Loucy (cell line): ENCODE data around the gene COIL.
A peak's percentile ranks its signal among the peaks of the same experiment; 100 is the strongest.

Experiments
- H2AFZ ChIP-seq: fragments of 200-600 bp; sonication (generic); 2 replicates; pipeline ENCODE4 v1.6.0; 2016; ENCODE audit warnings: antibody characterized with exemption, mild to moderate bottlenecking, low read length, moderate library complexity
- H3F3A ChIP-seq: fragments of 200-600 bp; 2 replicates; pipeline ENCODE4 v1.6.0; 2016; ENCODE audit warnings: antibody characterized with exemption, low read depth, mild to moderate bottlenecking
- H3K27me3 ChIP-seq: fragments of 200-600 bp; sonication (generic); 2 replicates; pipeline ENCODE4 v1.6.1; 2014; ENCODE audit warnings: low read length, mild to moderate bottlenecking; ENCODE audit not compliant: insufficient read depth, poor library complexity, severe bottlenecking
- H3K36me3 ChIP-seq: fragments of 200-600 bp; sonication (generic); 2 replicates; pipeline ENCODE4 v1.6.1; 2016; ENCODE audit warnings: low read length; ENCODE audit not compliant: insufficient read depth
- H3K4me1 ChIP-seq: fragments of 200-600 bp; sonication (generic); 2 replicates; pipeline ENCODE4 v1.5.1; 2014; ENCODE audit warnings: low read length, mild to moderate bottlenecking; ENCODE audit not compliant: insufficient read depth, poor library complexity, severe bottlenecking
- H3K4me2 ChIP-seq: fragments of 200-600 bp; sonication (generic); 2 replicates; pipeline ENCODE4 v1.6.0; 2014; ENCODE audit warnings: antibody characterized with exemption, low read length, low read depth, mild to moderate bottlenecking; ENCODE audit not compliant: poor library complexity, severe bottlenecking
- H3K4me3 ChIP-seq: fragments of 200-600 bp; sonication (generic); 2 replicates; pipeline ENCODE4 v1.5.1; 2014; ENCODE audit warnings: low read length, mild to moderate bottlenecking, mixed read lengths; ENCODE audit not compliant: poor library complexity, severe bottlenecking
- H3K79me2 ChIP-seq: fragments of 200-600 bp; sonication (generic); 2 replicates; pipeline ENCODE4 v1.6.1; 2014; ENCODE audit warnings: low read length; ENCODE audit not compliant: insufficient read depth
- H3K9ac ChIP-seq: fragments of 200-600 bp; sonication (generic); 2 replicates; pipeline ENCODE4 v1.6.0; 2014; ENCODE audit warnings: mild to moderate bottlenecking, low read depth, low read length, moderate library complexity; ENCODE audit not compliant: poor library complexity, severe bottlenecking
- H3K9me2 ChIP-seq: fragments of 200-600 bp; sonication (generic); replicated peaks from 2 replicates; pipeline ENCODE4 v1.6.1; 2016; ENCODE audit warnings: low read depth, low read length, mixed read lengths
- H3K9me3 ChIP-seq: fragments of 200-600 bp; sonication (generic); 2 replicates; pipeline ENCODE4 v1.6.1; 2014; ENCODE audit warnings: mild to moderate bottlenecking, antibody characterized with exemption, low read length, low read depth; ENCODE audit not compliant: insufficient read depth
- H4K20me1 ChIP-seq: fragments of 200-600 bp; sonication (generic); 2 replicates; pipeline ENCODE4 v1.6.0; 2014; ENCODE audit warnings: antibody characterized with exemption, low read length, mild to moderate bottlenecking; ENCODE audit not compliant: insufficient read depth, poor library complexity, severe bottlenecking
- EZH2phosphoT487 ChIP-seq: fragments of 200-600 bp; IDR thresholded peaks from 2 replicates; pipeline ENCODE4 v1.6.1; 2018; ENCODE audit warnings: antibody characterized with exemption, mild to moderate bottlenecking, moderate library complexity, borderline replicate concordance
- TF ChIP-seq, protein P1 (sequence below): fragments of 200-600 bp; sonication (generic); conservative IDR thresholded peaks from 2 replicates; pipeline ENCODE4 v1.5.1; 2014; ENCODE audit warnings: mild to moderate bottlenecking, antibody characterized with exemption, low read length

COIL gene

DNA sequence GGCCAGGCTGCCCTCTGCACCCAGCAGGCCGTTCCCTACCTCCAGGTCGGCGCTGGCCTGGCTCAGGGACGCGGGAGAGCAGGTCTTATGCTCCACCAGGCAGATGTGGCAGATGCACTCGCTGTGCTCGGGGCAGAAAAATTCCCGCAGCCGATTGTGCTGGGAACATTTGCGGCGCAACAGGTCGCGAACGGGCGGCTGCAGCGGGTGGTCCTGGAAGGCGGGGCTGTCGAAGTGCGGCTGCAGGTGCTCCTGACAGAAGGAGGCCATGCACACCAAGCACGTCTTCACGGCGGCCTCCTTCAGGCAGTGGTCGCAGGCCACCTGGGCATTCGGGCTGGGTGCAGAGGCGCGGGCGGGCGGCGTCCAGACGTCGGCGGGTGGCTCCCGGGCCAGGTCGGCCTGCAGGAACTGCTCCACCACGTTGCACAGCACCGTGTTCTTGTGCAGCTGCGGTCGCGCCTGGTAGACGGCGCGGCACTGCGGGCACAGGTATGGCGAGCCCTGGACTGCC is 47.4 kb downstream of the COIL start:
- TF ChIP-seq, protein P1, sequence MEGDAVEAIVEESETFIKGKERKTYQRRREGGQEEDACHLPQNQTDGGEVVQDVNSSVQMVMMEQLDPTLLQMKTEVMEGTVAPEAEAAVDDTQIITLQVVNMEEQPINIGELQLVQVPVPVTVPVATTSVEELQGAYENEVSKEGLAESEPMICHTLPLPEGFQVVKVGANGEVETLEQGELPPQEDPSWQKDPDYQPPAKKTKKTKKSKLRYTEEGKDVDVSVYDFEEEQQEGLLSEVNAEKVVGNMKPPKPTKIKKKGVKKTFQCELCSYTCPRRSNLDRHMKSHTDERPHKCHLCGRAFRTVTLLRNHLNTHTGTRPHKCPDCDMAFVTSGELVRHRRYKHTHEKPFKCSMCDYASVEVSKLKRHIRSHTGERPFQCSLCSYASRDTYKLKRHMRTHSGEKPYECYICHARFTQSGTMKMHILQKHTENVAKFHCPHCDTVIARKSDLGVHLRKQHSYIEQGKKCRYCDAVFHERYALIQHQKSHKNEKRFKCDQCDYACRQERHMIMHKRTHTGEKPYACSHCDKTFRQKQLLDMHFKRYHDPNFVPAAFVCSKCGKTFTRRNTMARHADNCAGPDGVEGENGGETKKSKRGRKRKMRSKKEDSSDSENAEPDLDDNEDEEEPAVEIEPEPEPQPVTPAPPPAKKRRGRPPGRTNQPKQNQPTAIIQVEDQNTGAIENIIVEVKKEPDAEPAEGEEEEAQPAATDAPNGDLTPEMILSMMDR = no peak
- H4K20me1 ChIP-seq = peaks cover 42% of the 10 kb centered on the region
- peak overlapping the region; percentile 95 for H3K4me2 ChIP-seq
- H3K27me3 ChIP-seq = no peaks in the 10 kb centered on the region
- no peaks in the 10 kb centered on the region for H3K9me3 ChIP-seq
- peak overlapping the region; percentile 96 for H2AFZ ChIP-seq
- H3K79me2 ChIP-seq = peaks cover 68% of the 10 kb centered on the region
- peak overlapping the region; percentile 88 for H3K9ac ChIP-seq
- peaks cover 46% of the 10 kb centered on the region for H3K4me1 ChIP-seq
- peaks cover 3% of the 10 kb centered on the region; the same call in 1 of the 2 replicates for H3K36me3 ChIP-seq
- peak overlapping the region; percentile 94 for H3K4me3 ChIP-seq
- no peaks in the 10 kb centered on the region for H3K9me2 ChIP-seq
- H3F3A ChIP-seq = no peaks in the 10 kb centered on the region

DNA sequence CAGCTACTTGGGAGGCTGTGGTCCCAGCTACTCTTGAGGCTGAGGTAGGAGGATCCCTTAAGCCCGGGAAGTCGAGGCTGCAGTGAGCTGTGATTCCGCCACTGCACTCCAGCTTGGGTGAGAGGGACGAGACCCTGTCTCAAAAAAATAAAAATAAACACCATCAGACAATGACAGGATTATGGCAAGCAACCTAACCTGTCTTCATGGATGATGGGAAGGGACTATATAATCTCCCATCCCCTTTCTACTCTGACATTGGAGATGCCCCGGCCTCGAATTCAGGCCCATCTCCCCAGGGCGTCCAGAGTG is 47.9 kb downstream of the COIL start:
- H3K79me2 ChIP-seq = peaks cover 72% of the 10 kb centered on the region
- H3K4me2 ChIP-seq = peak overlapping the region; percentile 95
- H3K27me3 ChIP-seq = no peaks in the 10 kb centered on the region
- H3K9me2 ChIP-seq = no peaks in the 10 kb centered on the region
- H2AFZ ChIP-seq = peak overlapping the region; percentile 96; the same call in 1 of the 2 replicates
- H4K20me1 ChIP-seq = peaks cover 46% of the 10 kb centered on the region
- H3F3A ChIP-seq = no peaks in the 10 kb centered on the region
- peak overlapping the region; percentile 88 for H3K9ac ChIP-seq
- H3K36me3 ChIP-seq = peaks cover 7% of the 10 kb centered on the region; the same call in 1 of the 2 replicates
- peak overlapping the region; percentile 94 for H3K4me3 ChIP-seq
- TF ChIP-seq, protein P1 = no peak
- TF ChIP-seq EZH2phosphoT487 = no peak
- H3K9me3 ChIP-seq = no peaks in the 10 kb centered on the region
- H3K4me1 ChIP-seq = peaks cover 51% of the 10 kb centered on the region

DNA sequence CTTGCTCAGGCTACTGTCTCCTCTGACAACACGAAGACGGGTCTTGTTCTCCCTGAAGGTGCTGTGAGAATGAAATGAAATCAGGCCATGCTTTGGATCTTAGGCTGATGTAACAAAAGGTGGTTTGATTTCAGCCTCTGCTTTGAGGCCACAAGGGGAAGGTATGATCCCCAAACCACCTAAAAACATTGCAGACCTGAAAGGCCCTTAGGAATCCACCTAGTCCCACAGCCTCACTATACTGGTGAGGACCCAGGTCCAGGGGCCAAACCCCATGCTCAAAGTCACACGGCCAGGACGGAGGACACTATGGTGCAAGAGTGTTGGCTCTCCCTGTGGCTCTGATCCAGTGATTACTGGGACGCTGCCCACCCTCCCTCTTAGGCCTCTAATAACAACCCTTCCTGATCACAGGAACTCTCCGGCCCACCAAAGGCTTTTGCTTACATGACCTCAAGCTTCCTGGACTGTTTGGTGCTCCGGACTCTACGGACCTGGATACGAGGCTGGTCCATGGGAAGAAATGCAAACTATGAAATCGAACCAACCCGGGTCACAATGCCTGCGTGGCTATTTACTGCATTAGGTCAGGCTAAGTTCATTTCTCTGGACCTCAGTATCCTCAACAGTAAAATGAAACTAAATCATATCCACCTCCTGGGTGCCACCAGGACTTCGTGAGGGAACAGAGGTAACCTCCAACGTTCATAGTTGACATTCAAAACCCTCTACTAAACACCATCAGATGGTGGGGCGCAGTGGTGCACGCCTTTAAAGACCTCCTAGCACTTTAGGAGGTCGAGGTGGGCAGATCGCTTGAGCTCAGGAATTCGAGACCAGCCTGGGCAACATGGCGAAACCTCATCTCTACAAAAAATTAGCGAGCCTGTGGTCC is 48.5 kb downstream of the COIL start:
- Histone ChIP-seq H3K9me2 (no peaks in the 10 kb centered on the region), H3K79me2 (peaks cover 79% of the 10 kb centered on the region), H3K27me3 (no peaks in the 10 kb centered on the region), H3K4me3 (peak overlapping the region; percentile 94), H3K4me2 (peak overlapping the region; percentile 95), H2AFZ (no peak overlapping the region), H3K9ac (peak overlapping the region; percentile 88), H3K9me3 (no peaks in the 10 kb centered on the region), H3K4me1 (peaks cover 51% of the 10 kb centered on the region), H3K36me3 (peaks cover 13% of the 10 kb centered on the region; the same call in 1 of the 2 replicates), H4K20me1 (peaks cover 51% of the 10 kb centered on the region), H3F3A (no peaks in the 10 kb centered on the region)
- TF ChIP-seq, protein P1 = no peak
- no peak for TF ChIP-seq EZH2phosphoT487
